ENCODE measurements around the gene ZBTB45. TPM values are rescaled to one million over a fixed set of nuclear protein-coding genes. Genes with fewer than 3 reads are reported as not detected.

Gene ZBTB45
- total RNA-seq, 1 donor from 2014 or later: 27.2 TPM

DNA sequence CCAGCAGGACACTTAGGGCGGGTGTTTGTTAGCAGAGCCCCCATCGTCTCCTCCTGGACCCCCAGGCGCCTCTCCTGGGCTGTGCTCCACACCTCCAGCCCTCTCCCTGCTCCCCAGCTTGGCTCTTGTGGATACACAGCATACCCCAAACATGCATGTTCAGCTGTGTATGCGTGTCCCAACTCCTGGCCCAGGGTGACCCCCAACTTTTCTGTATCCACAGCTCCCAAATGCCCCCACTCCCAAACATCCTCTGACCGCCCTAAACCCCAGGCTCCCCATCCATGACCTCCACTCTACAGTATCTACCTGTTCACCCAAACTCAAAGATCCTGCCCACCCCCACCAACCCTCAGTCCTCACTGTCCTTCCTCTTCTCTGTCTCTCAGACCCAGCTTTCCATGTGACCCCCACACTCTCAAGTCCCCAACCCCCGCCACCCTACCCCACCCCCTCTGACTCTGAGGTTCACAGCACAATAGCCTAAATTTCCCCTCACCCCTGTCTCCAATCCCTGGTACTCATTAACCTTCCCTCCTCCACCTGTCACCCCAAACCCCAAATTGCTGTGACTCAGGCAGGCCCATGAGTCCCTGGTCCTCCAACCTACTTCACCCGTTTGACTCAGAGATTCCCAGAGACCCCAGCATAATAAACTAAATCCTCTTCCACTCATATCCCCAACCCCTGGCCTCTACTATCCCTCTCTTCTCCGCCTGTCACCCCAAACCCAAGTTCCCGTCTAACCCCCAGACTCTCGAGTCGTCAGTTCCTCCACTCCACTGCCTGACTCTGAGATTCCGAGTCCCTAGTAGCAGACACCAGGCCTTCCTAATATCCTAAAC lies 37.8 kb upstream of the ZBTB45 start:
- peaks cover 19% of the 10 kb centered on the region for H3K4me1 Mint-ChIP-seq (ENCODE audit: low read depth, unreplicated experiment)
- peak overlapping the region; percentile 93 for H3K27ac Mint-ChIP-seq (ENCODE audit: unreplicated experiment)
- H3K36me3 Mint-ChIP-seq (ENCODE audit: unreplicated experiment): no peaks in the 10 kb centered on the region
- peaks cover 16% of the 10 kb centered on the region for H3K27me3 Mint-ChIP-seq (ENCODE audit: unreplicated experiment)
- H3K9me3 Mint-ChIP-seq (ENCODE audit: unreplicated experiment): peaks cover 24% of the 10 kb centered on the region
- peak overlapping the region; percentile 96 for H3K4me3 Mint-ChIP-seq (ENCODE audit: unreplicated experiment)
- DNase-seq: no peak
- TF ChIP-seq CTCF (IDR thresholded peaks at IDR 0.05; ENCODE audit: partially characterized antibody, unreplicated experiment): no peak

- no peak for DNase-seq
- H3K36me3 Mint-ChIP-seq (ENCODE audit: unreplicated experiment): no peaks in the 10 kb centered on the region
- TF ChIP-seq CTCF (IDR thresholded peaks at IDR 0.05; ENCODE audit: partially characterized antibody, unreplicated experiment): no peak
- peaks cover 24% of the 10 kb centered on the region for H3K9me3 Mint-ChIP-seq (ENCODE audit: unreplicated experiment)
- H3K27me3 Mint-ChIP-seq (ENCODE audit: unreplicated experiment): peaks cover 19% of the 10 kb centered on the region
- H3K4me1 Mint-ChIP-seq (ENCODE audit: low read depth, unreplicated experiment): peaks cover 19% of the 10 kb centered on the region
- peak overlapping the region; percentile 64 for H3K27ac Mint-ChIP-seq (ENCODE audit: unreplicated experiment)
- peak overlapping the region; percentile 96 for H3K4me3 Mint-ChIP-seq (ENCODE audit: unreplicated experiment)
Observed at GRCh38 chr19:58556622-58557220, 37.1 kb upstream of the ZBTB45 start.

DNA sequence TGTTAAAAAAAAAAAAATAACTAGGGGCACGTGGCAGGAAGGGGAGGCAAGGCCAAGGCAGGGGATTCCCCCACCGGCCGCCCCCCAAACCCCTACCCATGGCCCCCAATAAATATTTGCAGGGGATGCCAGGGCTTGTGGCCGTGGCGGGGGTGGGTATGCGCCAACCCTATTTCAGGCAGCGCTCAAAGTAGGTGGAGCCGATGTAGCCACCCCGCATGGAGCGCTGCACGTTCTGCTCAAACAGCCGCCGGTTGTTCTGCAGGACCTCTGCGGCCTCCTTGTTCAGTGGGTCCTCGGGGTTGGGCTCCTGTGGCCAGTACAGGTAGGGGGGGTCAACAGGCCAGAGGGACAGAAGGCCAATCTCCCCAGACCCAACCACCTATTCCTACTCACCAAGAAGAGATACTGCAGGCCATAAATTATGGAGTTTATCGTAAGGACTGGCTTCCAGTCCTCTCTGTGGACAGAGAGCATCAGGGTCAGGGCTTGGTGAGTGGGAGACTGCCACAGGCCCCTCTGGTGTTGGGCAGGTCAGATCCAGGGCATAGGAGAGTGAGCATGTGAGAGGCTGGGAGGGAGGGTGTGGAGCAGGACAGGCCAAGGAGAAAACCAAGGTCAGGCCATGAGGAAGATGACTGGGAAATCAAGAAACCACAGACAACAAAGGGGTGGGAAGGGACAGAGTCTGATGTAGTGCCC lies 36.5 kb upstream of the ZBTB45 start:
- TF ChIP-seq CTCF (IDR thresholded peaks at IDR 0.05; ENCODE audit: partially characterized antibody, unreplicated experiment): no peak
- peaks cover 19% of the 10 kb centered on the region for H3K27me3 Mint-ChIP-seq (ENCODE audit: unreplicated experiment)
- H3K36me3 Mint-ChIP-seq (ENCODE audit: unreplicated experiment): no peaks in the 10 kb centered on the region
- peak overlapping the region; percentile 33 for H3K27ac Mint-ChIP-seq (ENCODE audit: unreplicated experiment)
- H3K4me1 Mint-ChIP-seq (ENCODE audit: low read depth, unreplicated experiment): peaks cover 19% of the 10 kb centered on the region
- DNase-seq: no peak
- H3K9me3 Mint-ChIP-seq (ENCODE audit: unreplicated experiment): peaks cover 24% of the 10 kb centered on the region
- H3K4me3 Mint-ChIP-seq (ENCODE audit: unreplicated experiment): peak overlapping the region; percentile 96

GRCh38 chr19:58555369-58555885 lies 35.8 kb upstream of the ZBTB45 start:
- Mint-ChIP-seq H3K27me3 (ENCODE audit: unreplicated experiment) (peaks cover 19% of the 10 kb centered on the region), H3K4me1 (ENCODE audit: low read depth, unreplicated experiment) (peaks cover 18% of the 10 kb centered on the region), H3K4me3 (ENCODE audit: unreplicated experiment) (peak overlapping the region; percentile 97), H3K27ac (ENCODE audit: unreplicated experiment) (peak overlapping the region; percentile 96), H3K9me3 (ENCODE audit: unreplicated experiment) (peaks cover 25% of the 10 kb centered on the region), H3K36me3 (ENCODE audit: unreplicated experiment) (no peaks in the 10 kb centered on the region)
- DNase-seq: no peak
- no peak for TF ChIP-seq CTCF (IDR thresholded peaks at IDR 0.05; ENCODE audit: partially characterized antibody, unreplicated experiment)
